ENCODE data around the gene ROR2.

- no peak for TF ChIP-seq CTCF (IDR thresholded peaks at IDR 0.05 in 8 of 11, conservative IDR thresholded peaks at IDR 0.05 in 3 of 11)
- TF ChIP-seq POLR2A (IDR thresholded peaks at IDR 0.05), result no peak
Observed at GRCh38 chr9:91841591-91841990, 108.4 kb downstream of the ROR2 start.
